ENCODE results near the gene PPP1R3F.

- TF ChIP-seq, protein P1, sequence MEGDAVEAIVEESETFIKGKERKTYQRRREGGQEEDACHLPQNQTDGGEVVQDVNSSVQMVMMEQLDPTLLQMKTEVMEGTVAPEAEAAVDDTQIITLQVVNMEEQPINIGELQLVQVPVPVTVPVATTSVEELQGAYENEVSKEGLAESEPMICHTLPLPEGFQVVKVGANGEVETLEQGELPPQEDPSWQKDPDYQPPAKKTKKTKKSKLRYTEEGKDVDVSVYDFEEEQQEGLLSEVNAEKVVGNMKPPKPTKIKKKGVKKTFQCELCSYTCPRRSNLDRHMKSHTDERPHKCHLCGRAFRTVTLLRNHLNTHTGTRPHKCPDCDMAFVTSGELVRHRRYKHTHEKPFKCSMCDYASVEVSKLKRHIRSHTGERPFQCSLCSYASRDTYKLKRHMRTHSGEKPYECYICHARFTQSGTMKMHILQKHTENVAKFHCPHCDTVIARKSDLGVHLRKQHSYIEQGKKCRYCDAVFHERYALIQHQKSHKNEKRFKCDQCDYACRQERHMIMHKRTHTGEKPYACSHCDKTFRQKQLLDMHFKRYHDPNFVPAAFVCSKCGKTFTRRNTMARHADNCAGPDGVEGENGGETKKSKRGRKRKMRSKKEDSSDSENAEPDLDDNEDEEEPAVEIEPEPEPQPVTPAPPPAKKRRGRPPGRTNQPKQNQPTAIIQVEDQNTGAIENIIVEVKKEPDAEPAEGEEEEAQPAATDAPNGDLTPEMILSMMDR (IDR thresholded peaks at IDR 0.05): no peak
- TF ChIP-seq EP300 (IDR thresholded peaks at IDR 0.05) (no peak), POLR2A (IDR thresholded peaks at IDR 0.05) (no peak)
Measured at GRCh38 chrX:49249616-49250015, 20.0 kb upstream of the PPP1R3F start.

Measured in suprapubic skin (tissue), 3 donors.